IMR-90 (cell line): ENCODE measurements around the gene GOLIM4.

Experiments
- BHLHE40 ChIP-seq: fragments of 150-350 bp; IDR thresholded peaks from 2 replicates; pipeline ENCODE4 v1.6.1; 2016; ENCODE audit warnings: mild to moderate bottlenecking, low read depth, low read length
- CEBPB ChIP-seq: IDR thresholded peaks from 2 replicates; pipeline ENCODE4 v1.6.1; 2012; ENCODE audit warnings: low read depth, low read length, improper control_type of control experiment
- CHD1 ChIP-seq: IDR thresholded peaks from 2 replicates; pipeline ENCODE4 v1.6.1; 2012; ENCODE audit warnings: low read depth, low read length, improper control_type of control experiment
- CTCF ChIP-seq: conservative IDR thresholded peaks from 2 replicates; pipeline ENCODE4 v1.5.1; 2012; ENCODE audit warnings: mild to moderate bottlenecking, low read depth, low read length, improper control_type of control experiment
- ELK1 ChIP-seq: fragments of 150-350 bp; IDR thresholded peaks from 2 replicates; pipeline ENCODE4 v1.6.1; 2016; ENCODE audit warnings: low read depth, mild to moderate bottlenecking, low read length, moderate library complexity, borderline replicate concordance
- MAFK ChIP-seq: IDR thresholded peaks from 2 replicates; pipeline ENCODE4 v1.6.1; 2012; ENCODE audit warnings: low read depth, low read length, improper control_type of control experiment
- MAZ ChIP-seq: IDR thresholded peaks from 2 replicates; pipeline ENCODE4 v1.6.1; 2012; ENCODE audit warnings: low read depth, mild to moderate bottlenecking, low read length, improper control_type of control experiment, moderate library complexity, borderline replicate concordance
- MXI1 ChIP-seq: IDR thresholded peaks from 2 replicates; pipeline ENCODE4 v1.6.1; 2012; ENCODE audit warnings: low read depth, mild to moderate bottlenecking, low read length, moderate library complexity, borderline replicate concordance
- NFE2L2 ChIP-seq: fragments of 150-350 bp; IDR thresholded peaks from 2 replicates; pipeline ENCODE4 v1.6.1; 2016; ENCODE audit warnings: low read depth, mild to moderate bottlenecking, low read length
- POLR2A ChIP-seq: IDR thresholded peaks from 2 replicates; pipeline ENCODE4 v1.6.1; 2012; ENCODE audit warnings: mild to moderate bottlenecking, low read depth, low read length
- RAD21 ChIP-seq: IDR thresholded peaks from 2 replicates; pipeline ENCODE4 v1.6.1; 2012; ENCODE audit warnings: low read length, improper control_type of control experiment
- RCOR1 ChIP-seq: IDR thresholded peaks from 2 replicates; pipeline ENCODE4 v1.6.1; 2012; ENCODE audit warnings: mild to moderate bottlenecking, low read length, improper control_type of control experiment; ENCODE audit not compliant: insufficient replicate concordance
- SMC3 ChIP-seq: fragments of 150-350 bp; IDR thresholded peaks from 2 replicates; pipeline ENCODE4 v1.6.1; 2016; ENCODE audit warnings: low read depth, mild to moderate bottlenecking, antibody characterized with exemption, low read length, moderate library complexity
- USF2 ChIP-seq: fragments of 150-350 bp; IDR thresholded peaks from 2 replicates; pipeline ENCODE4 v1.6.1; 2017; ENCODE audit warnings: mild to moderate bottlenecking, antibody characterized with exemption, low read length, low read depth

- TF ChIP-seq CTCF (no peak), POLR2A (no peak), BHLHE40 (no peak), USF2 (no peak), CHD1 (no peak), SMC3 (no peak), RAD21 (no peak), MXI1 (no peak), RCOR1 (no peak), CEBPB (no peak), NFE2L2 (no peak), MAZ (no peak), MAFK (no peak), ELK1 (no peak)
These were observed 43.2 kb downstream of the GOLIM4 start for GRCh38 chr3:168052515-168052914.
